GM12801 (cell line): ENCODE results near the gene MUC21.

ENCODE experiments used
- TF ChIP-seq, protein P1 (sequence below): IDR thresholded peaks from one replicate; pipeline ENCODE4 v1.5.1; 2011; ENCODE audit warnings: control low read depth; ENCODE audit not compliant: insufficient read length; ENCODE audit errors: extremely low read depth

The MUC21 gene

DNA sequence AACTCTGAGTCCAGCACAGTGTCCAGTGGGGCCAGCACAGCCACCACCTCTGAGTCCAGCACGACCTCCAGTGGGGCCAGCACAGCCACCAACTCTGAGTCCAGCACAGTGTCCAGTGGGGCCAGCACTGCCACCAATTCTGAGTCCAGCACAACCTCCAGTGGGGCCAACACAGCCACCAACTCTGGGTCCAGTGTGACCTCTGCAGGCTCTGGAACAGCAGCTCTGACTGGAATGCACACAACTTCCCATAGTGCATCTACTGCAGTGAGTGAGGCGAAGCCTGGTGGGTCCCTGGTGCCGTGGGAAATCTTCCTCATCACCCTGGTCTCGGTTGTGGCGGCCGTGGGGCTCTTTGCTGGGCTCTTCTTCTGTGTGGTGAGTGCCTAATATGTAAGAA is 3.8 kb downstream of the MUC21 start:
- TF ChIP-seq, protein P1, sequence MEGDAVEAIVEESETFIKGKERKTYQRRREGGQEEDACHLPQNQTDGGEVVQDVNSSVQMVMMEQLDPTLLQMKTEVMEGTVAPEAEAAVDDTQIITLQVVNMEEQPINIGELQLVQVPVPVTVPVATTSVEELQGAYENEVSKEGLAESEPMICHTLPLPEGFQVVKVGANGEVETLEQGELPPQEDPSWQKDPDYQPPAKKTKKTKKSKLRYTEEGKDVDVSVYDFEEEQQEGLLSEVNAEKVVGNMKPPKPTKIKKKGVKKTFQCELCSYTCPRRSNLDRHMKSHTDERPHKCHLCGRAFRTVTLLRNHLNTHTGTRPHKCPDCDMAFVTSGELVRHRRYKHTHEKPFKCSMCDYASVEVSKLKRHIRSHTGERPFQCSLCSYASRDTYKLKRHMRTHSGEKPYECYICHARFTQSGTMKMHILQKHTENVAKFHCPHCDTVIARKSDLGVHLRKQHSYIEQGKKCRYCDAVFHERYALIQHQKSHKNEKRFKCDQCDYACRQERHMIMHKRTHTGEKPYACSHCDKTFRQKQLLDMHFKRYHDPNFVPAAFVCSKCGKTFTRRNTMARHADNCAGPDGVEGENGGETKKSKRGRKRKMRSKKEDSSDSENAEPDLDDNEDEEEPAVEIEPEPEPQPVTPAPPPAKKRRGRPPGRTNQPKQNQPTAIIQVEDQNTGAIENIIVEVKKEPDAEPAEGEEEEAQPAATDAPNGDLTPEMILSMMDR = no peak

DNA sequence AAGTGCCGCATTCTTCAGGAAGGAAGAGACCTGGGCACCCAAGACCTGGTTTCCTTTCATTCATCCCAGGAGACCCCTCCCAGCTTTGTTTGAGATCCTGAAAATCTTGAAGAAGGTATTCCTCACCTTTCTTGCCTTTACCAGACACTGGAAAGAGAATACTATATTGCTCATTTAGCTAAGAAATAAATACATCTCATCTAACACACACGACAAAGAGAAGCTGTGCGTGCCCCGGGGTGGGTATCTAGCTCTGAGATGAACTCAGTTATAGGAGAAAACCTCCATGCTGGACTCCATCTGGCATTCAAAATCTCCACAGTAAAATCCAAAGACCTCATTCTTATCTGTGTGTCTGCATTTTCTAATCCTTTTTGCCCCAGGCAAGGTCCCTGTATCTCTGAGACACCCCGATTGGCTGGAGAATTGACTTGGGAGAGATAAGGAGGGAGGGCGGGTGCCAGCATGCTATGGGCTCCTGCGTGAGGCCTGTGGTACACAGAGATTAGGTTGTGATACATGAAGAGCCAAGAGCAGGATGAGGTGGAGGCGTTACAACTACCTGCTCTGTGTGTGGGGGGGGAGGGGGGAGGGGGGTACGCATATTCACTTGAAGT is 4.8 kb downstream of the MUC21 start:
- TF ChIP-seq, protein P1 = no peak

DNA sequence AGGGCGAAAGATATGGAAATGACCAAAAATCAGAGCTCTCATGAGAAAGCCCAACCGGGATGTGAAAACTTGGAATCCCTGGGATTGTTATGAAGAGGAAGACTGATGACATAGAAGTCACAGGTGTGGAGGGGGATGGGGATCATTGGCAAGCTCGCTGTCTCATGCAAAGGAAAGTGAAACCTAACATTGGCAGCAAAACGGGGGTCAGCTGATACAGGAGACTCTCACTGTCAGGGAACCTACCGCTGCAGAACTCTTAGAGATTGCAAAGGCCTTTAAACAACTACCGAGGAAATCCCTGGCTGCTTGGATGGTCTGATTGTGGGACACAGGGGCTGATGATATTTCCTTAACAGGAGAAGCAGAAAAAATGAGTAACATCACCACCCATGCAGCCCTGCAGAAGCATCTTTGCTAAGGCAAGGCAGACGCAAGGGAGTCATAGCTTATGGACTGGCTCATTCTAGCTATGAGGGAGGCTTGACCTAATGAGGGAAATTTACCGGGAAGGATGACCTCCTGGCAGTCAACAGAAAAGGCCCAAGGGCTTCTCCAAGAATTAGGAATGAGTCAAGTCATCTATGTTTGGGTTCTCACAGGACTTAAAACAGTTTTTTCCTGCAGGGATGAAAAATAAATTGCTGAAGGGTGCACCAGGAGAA is 7.0 kb downstream of the MUC21 start:
- TF ChIP-seq, protein P1 = no peak

DNA sequence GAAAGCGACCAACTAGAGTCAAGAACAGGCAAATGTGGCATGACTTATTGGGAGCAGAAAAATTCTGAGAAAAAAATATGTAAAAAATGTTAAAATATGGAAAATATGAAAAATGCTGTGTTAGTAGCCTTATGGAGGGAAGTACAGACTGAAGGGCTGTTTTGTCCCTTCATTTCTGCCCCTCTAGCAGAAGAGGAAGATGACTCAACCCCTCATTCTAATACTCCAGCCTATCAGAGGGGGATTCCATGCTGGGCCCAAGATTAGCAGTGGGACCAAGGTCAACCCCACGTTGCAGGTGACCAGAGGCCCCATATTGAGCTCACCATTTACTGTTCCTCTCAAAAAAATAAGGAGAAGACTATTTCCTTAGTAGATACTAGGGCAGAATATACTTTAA is 8.4 kb downstream of the MUC21 start:
- TF ChIP-seq, protein P1 = no peak

DNA sequence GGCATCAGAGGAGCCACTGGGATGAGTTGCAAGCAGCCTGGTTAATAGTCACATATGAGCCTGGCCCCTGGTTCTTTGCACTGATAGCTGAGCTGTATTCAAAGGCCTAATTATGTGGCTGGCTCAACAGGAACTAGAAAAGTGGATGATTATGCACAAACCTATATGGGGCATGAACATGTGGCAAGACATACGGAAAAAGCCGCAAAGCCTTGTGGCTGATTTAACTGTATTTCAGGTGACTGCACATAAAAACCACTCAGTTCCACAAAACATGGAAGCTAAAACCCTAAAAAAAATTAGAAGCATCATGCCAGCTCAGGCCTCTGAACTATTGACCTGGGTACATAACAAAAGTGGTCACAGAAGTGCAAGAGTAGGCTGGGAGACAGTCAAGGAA is 13.8 kb downstream of the MUC21 start:
- TF ChIP-seq, protein P1 = no peak

DNA sequence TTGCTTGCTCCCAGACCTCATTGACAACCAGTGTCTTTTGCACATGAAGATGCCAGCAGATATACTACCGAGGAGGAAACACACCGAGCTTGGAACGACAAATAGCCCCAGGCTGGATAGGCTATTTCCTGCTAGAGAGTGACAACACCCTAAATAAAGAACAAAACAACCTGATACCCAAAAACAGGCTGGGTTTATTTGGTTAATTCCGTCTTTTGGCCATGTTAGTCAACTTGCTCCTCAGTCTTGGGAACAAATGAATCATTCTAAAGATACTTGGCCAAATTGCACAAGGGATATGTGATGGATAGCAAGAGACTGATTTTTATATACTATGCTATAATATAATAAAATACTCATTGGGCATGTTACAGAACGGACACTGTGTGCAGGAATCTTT is 15.3 kb downstream of the MUC21 start:
- TF ChIP-seq, protein P1 = no peak

DNA sequence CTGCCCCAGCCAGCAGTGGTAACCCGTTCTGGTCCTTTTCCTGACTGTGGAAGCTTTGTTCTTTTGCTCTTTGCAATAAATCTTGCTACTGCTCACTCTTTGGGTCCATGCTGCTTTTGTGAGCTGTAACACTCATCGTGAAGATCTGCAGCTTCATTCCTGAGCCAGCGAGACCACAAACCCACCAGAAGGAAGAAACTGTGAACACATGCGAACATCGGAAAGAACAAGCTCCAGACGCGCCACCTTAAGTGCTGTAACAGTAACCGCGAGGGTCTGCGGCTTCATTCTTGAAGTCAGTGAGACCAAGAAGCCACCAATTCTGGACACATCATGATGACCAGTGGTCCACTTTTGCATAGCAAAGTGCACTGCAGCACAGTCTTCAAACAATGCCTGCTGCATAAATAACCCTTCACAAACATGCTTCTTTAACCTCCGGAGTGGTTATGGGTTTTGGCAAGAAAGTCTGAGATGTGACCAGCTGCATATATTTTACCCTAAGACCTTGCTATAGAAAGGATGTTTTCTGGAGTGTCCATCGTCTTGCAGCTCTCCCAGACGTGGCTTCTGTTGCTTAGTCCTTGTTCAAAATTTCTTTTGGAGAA is 17.9 kb downstream of the MUC21 start:
- TF ChIP-seq, protein P1 = no peak
